NCI-H1048 (cell line): ENCODE measurements around the gene KIT.
A peak's percentile ranks its signal among the peaks of the same experiment; 100 is the strongest.
"Not testable (repeated sequence)": the region's sequence is repeated elsewhere in the genome, so short reads cannot be mapped to it uniquely, and the experiment has no call there.

ENCODE experiments used
- DNase-seq: peaks from one replicate; lab custom pipeline; 2025; lab: John Stamatoyannopoulos, UW

KIT gene

GRCh38 chr4:54657551-54658251, at the start of gene KIT:
KIT (plus strand) TSS chr4:54657957; CDS start chr4:54658015, 58 bp downstream.
- DNase-seq, result peak; percentile 77

DNA sequence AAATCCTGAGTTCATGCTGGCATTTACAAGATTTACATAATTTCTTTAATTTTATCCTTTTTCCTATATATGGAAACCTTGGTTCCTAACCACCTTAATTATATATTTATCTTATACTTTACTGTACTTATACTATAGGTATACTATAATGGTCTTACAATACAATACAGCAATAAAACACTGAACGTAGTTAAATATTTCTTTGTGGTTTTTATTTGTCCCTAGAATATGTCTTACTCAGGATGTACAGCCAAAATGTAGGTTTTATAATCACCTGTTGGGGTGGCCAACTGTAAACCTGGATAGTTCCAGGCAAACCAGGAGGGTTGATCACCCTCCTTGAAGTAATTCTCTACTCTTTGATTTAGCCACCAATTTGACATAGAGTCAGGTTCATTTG, 48.4 kb upstream of the KIT start:
- no peak for DNase-seq

DNA sequence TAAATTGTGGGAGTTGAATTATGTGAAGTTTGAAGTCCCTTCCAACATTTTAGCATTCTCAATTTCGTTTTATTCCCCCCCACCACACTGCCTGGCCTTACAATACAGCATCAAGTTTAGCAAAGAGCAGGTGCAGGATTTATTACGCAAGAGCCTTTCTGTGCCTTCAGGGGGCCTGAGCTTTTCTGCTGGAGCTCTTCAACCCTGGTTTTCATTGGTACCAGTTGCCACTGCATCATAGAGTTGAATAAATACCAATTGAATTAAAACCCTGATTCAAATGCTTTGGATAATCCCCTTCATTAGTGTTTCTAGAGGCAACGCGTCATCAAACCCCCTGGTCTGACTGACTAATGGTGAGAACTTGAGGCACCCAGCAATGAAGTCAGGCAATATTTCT, 43.6 kb upstream of the KIT start:
- DNase-seq, result no peak

- no peak for DNase-seq
Measured at GRCh38 chr4:54620773-54621172, 37.0 kb upstream of the KIT start.

- DNase-seq, result no peak
Measured at GRCh38 chr4:54625391-54625790, 32.4 kb upstream of the KIT start.

- DNase-seq, result no peak
Measured at GRCh38 chr4:54626113-54626512, 31.6 kb upstream of the KIT start.

DNA sequence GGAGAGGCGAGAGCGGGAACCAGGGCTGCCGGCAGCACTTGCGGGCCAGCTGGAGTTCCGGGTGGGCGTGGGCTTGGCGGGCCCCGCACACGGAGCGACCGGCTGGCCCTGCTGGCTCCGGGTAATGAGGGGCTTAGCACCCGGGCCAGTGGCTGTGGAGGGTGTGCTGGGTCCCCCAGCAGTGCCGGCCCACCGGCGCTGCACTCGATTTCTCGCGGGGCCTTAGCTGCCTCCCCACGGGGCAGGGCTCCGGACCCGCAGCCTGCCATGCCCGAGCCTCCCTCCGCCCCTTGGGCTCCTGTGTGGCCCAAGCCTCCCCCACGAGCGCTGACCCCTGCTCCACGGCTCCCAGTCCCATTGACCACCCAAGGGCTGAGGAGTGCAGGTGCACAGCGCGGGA, 25.2 kb upstream of the KIT start:
- no peak for DNase-seq

DNA sequence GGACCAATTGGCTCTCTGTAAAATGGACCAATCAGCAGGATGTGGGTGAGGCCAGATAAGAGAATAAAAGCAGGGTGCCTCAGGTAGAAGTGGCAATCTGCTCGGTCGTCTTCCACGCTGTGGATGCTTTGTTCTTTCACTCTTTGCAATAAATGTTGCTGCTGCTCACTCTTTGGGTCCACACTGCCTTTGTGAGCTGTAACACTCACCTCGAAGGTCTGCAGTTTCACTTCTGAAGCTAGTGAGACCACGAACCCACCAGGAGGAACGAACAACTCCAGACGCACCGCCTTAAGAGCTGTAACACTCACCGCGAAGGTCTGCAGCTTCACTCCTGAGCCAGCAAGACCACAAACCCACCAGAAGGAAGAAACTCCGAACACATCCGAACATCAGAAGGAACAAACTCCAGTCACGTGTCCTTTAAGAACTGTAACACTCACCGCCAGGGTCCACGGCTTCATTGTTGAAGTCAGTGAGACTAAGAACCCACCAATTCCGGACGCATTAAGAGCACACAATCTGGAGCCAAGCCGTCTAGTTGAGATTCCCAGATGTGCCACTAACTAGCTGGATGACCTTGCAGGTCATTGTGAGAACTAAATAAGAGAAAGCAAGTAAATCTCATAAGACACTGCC, 24.5 kb upstream of the KIT start:
- not testable (repeated sequence) for DNase-seq

DNA sequence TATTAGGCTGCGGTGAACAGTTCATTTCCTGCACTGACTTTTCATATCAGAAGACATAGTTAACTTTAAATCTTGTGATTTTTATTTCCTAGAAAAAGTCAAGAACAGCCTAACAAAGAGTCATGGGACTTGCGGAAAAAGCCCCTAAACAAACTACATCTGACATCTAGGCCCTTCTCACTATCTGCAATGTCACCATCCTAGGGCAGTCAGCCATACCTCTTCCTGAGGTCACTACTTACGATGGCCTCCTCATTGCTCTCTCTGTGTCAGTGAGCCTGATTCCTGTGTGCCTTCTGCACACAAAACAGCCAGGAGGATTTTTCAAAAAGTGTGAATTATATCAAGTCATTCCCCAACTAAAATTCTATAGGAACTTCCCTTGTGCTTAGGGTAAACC, 22.4 kb upstream of the KIT start:
- DNase-seq, result no peak

DNA sequence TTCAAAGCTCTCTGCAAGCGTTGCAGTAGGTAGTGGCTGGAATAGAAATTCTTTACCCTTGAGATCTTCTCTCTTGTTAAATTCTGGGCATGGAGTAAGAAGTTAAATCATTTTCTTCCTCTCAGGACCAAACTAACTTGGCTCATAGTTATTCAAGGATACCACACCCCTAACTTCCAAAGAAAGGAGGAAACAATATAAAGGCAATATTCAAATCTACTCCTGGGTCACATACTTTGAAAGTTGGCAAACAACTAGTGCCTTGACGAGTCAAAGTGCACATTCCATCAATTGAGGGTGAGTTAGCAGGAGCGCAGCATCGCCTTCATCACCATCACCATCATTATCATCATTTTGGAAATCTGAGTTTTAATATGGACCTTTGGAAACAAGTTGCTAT, 20.4 kb upstream of the KIT start:
- no peak for DNase-seq

DNA sequence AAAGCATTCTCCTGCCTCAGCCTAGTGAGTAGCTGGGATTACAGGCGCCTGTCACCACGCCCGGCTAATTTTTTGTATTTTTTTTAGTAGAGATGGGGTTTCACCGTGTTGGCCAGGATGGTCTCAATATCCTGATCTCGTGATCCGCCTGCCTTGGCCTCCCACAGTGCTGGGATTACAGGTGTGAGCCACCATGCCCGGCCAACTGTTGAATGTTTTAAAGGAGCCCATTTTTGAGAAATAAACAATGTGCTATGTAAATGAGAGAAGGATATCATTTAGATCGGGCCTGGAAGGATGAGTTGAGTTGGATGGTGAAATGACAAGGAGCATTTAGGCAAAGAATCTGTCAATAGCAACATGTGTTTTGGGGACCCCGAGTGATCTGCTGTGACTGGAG, 16.7 kb upstream of the KIT start:
- DNase-seq, result not testable (repeated sequence)

GRCh38 chr4:54643172-54643571, 14.6 kb upstream of the KIT start:
- DNase-seq, result no peak

- no peak for DNase-seq
Measured at GRCh38 chr4:54643958-54644751, 13.6 kb upstream of the KIT start.

GRCh38 chr4:54645830-54646229, 11.9 kb upstream of the KIT start:
- DNase-seq, result no peak

DNA sequence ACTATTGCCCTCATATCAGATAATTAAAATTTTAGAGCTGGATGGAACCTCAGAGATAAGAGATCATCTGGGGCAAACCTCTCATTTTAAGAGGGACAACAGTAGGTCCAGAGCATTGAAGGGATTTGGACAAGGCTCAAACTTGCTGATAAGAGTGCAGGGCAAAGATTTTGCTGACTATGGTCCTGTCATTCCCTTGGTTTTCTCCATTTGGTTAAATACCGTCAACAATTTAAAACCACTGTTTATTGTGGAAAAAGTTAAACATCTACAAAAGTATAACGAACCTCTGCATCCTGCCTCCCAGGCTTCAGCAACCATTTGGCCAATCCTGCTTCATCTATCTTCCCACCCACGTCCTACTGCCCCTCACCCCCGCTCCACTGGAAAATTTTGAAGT, 10.7 kb upstream of the KIT start:
- no peak for DNase-seq

- DNase-seq, result no peak
Measured at GRCh38 chr4:54651050-54651449, 6.7 kb upstream of the KIT start.

DNA sequence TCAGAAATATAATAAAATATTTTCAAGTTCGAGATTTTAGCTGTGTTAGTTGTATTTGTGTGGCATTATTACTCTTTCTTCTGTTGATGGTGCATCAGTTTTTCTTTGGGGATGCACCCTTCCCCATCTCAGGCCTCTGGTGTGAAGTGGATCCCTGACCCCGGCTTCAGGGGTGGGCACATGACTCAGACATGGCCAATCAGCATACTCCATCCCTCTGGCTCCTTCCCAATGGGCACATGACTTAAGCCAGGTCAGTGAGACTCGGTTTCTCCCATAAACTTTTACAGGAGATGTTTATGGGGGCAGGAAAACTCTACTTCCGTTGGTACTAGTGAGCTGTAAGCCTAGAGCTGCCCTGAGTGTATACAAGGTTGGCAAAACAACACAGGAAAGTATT, 3.0 kb upstream of the KIT start:
- no peak for DNase-seq

GRCh38 chr4:54657185-54657550, 589 bp upstream of the KIT start:
- DNase-seq, result no peak

- DNase-seq, result no peak
Measured at GRCh38 chr4:54658252-54659093, 716 bp downstream of the KIT start.

- no peak for DNase-seq
Measured at GRCh38 chr4:54659313-54659712, 1.6 kb downstream of the KIT start.

DNA sequence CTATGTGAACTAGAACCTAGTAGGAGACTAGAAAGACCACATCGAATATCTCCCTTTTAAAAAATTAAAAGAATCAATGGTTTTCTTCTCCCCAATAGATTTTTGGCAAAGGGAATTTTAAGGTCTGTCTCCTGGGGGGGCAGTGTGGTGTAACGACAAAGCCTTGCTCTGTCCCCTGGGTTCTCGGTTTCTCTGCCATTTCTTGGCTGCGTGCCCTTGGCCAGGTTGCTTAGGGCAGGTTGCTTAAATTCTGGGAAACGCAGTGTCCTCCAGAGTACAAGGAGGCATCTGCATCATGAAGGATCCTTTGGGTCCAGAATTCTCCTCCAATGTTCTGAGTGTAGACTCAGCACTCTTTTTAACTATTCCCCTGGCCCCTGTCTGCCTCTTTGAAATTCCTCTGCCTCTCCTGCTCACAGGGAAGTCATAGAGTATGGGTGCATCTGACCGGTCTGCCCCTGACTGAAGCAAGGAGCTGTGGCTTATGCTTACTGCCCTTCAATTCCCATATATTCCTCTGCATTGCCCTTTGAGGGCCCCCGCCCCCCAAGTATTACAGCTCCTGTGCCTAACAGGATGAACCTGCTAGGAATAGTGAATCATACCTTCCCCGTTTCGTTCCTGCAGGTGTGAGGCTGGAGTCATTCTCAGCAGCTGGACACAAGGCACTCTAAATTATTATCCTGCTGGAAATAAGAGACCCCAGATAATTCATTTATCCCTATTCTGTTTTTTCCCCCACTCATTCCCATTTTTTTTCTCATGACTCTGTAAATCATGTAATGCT, 2.2 kb downstream of the KIT start:
- DNase-seq, result no peak

DNA sequence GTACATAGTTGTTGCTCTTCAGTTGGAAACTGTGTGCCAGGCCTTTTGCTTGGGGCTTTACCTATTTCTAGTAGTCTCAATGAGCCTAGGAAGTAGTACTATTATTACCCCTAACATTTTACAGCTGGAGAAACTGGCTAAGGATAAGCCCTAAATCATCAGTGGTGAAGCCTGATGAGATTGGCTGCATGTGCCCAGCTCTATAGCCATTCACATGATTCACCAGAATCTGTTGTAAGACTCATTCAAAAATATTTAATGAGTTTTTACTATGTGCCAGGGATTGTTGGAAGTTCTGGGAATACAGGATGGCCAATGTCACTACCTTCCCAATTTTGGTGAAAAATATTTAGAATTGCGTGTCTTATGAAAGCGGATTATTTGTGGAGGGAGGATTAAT, 2.8 kb downstream of the KIT start:
- no peak for DNase-seq
